Rectal smooth muscle tissue (tissue), 1 donor: ENCODE data around the gene PLPP3.

Experiments used
- H3K27ac ChIP-seq: one replicate; pipeline ENCODE4 v1.7.0; 2013; ENCODE audit warnings: low read depth, low read length, inconsistent platforms
- H3K27me3 ChIP-seq: one replicate; pipeline ENCODE4 v1.7.0; 2013; ENCODE audit warnings: low read length; ENCODE audit not compliant: control insufficient read depth, insufficient read depth
- H3K36me3 ChIP-seq: one replicate; pipeline ENCODE4 v1.7.0; 2013; ENCODE audit warnings: low read length; ENCODE audit not compliant: control insufficient read depth, insufficient read depth
- H3K4me1 ChIP-seq: one replicate; pipeline ENCODE4 v1.7.0; 2013; ENCODE audit warnings: low read length; ENCODE audit not compliant: control insufficient read depth, insufficient read depth
- H3K4me3 ChIP-seq: one replicate; pipeline ENCODE4 v1.7.0; 2013; ENCODE audit warnings: low read length
- H3K9ac ChIP-seq: one replicate; pipeline ENCODE4 v1.7.0; 2013; ENCODE audit warnings: low read length

PLPP3 gene

DNA sequence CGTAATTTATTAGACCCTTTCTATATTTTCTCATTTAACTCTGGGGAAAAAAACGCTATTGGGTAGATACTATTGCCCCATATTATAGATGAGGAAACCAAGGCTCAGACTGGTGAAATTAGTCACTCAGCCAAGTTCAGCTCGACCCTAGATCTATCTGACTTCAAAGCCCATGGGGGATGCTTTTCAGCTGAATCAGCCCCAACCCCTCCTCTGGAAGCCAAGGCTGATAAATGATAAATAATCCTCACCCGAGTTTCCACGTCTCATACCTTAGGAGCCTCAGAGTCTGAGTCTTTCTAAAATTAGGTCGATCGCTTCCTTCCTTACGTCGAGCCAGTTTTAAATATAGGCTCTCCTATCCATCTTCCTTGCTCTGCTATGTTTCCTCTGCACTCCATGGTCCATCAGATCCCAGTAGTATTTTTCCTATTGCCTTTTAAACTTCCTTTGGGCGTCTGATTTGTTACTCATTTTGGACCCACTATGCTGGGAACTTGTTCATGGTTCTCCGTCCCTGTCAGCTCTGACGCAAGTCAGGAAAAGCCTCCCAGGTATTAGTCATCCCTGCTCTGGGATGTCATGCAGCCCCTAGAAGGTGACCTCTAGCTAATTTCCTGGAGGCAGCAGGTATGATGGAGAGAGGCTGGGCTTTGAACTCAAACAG, 122.8 kb downstream of the PLPP3 start:
- Histone ChIP-seq H3K4me1 (peaks cover 17% of the 10 kb centered on the region), H3K36me3 (no peaks in the 10 kb centered on the region), H3K27ac (no peak overlapping the region), H3K27me3 (no peaks in the 10 kb centered on the region), H3K4me3 (no peak overlapping the region), H3K9ac (no peak overlapping the region)

DNA sequence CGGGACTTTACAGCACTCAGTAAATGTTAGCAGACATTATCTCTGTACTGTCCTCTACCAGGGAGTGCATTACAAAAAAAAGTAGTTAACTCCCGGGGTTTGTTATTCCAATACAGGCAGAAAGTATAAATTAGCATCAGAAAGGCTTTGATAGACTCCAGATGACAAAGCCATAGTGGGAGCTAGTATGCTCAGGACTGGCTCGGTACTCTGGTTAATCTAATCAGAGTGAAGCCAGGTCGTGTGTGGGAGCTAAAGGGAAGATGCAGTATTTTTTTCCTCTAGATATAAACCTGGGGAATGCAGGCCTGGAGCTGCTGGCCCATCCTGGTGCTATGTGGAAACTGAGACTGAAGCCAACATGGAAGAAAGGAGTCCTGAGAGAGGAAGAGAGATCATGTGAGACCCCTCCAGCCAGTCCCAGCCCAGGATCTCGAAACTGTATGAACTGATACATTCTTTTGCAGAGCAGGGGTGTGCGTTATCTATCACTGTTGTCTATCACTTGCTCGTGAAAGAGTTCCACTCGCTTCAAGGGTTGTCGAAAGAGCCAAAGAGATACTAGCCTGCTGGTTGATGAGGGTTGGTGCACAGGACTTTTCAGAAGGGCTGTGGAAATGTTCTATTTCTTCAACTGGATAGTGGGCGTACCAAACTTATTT, 125.8 kb downstream of the PLPP3 start:
- Histone ChIP-seq H3K9ac (no peak overlapping the region), H3K4me3 (no peak overlapping the region), H3K27me3 (no peaks in the 10 kb centered on the region), H3K36me3 (no peaks in the 10 kb centered on the region), H3K4me1 (peaks cover 17% of the 10 kb centered on the region), H3K27ac (peak overlapping the region; percentile 62)

DNA sequence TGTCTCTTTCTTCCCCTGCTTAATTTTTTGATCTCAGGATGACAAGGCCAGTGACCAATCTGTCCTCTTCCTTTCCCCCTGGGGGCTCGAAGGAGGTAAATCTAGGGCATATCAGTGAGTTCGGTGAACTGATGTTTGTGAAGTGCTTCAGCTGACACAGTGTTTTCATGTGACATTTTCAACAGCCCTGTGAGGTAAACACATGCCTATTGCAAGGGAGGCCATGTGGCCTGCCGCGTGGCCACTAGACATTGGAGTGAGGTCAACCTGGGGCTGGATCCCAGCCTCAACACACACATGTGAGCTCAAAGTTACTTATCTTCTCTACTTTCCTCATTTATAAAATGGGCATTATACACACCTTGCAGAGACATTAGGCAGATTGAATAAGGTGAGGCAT, 126.3 kb downstream of the PLPP3 start:
- Histone ChIP-seq H3K4me1 (peaks cover 17% of the 10 kb centered on the region), H3K9ac (no peak overlapping the region), H3K27ac (peak overlapping the region; percentile 62), H3K4me3 (no peak overlapping the region), H3K27me3 (no peaks in the 10 kb centered on the region), H3K36me3 (no peaks in the 10 kb centered on the region)

DNA sequence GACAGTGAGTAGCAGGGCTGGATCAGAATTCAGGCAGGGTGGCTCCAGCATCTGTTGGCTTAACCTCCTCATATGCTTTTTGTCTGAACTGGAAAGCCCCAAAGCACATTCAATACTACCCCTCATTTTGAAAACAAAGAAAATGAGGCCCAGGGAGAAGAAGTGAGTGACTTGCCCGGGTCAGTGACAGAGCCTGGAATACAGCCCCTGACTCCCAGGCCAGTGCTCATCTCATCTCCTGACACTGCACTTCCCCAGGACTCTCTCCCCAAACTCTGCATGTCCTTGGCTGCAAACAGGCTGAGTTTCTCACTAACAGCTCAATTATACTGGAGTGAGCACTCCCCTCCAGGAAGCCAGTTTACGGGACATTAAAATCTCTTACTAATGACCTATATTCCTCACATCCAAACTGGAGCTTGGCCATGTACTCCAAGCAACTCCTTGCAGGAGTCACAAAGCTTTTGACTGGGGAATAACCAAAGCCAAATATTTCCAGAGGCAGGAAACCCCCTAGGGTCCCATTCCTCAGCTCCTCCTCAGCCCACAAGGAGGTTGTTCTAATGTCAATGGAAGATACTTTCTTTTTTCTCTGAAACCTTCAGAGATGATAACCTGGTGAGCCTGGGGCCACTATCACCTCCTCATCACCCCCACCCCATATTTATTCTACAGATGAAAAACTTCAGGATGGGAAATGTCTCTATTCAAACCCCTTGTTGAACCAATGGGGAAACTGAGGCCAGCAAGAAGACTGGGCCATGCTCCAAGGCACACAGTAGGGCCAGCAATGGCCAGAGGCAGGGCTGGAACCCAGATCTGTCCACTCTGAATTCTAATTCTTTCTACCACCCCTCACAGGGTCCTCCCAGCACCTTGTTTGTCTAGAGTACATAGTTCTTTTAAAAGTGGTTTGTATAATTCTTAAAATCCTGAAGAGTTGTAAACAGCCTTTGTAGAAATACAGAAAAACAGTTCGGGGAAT, 127.0 kb downstream of the PLPP3 start:
- Histone ChIP-seq H3K4me3 (no peak overlapping the region), H3K27me3 (no peaks in the 10 kb centered on the region), H3K27ac (peak overlapping the region; percentile 38), H3K9ac (no peak overlapping the region), H3K4me1 (peaks cover 17% of the 10 kb centered on the region), H3K36me3 (no peaks in the 10 kb centered on the region)

- Histone ChIP-seq H3K36me3 (no peaks in the 10 kb centered on the region), H3K9ac (no peak overlapping the region), H3K27ac (no peak overlapping the region), H3K4me3 (no peak overlapping the region), H3K4me1 (peaks cover 25% of the 10 kb centered on the region), H3K27me3 (no peaks in the 10 kb centered on the region)
Observed at GRCh38 chr1:56451491-56451890, 127.9 kb downstream of the PLPP3 start.

GRCh38 chr1:56450004-56450666, 129.2 kb downstream of the PLPP3 start:
- H3K4me1 ChIP-seq = peaks cover 25% of the 10 kb centered on the region
- no peaks in the 10 kb centered on the region for H3K36me3 ChIP-seq
- no peak overlapping the region for H3K9ac ChIP-seq
- H3K4me3 ChIP-seq = no peak overlapping the region
- H3K27me3 ChIP-seq = no peaks in the 10 kb centered on the region
- H3K27ac ChIP-seq = no peak overlapping the region

DNA sequence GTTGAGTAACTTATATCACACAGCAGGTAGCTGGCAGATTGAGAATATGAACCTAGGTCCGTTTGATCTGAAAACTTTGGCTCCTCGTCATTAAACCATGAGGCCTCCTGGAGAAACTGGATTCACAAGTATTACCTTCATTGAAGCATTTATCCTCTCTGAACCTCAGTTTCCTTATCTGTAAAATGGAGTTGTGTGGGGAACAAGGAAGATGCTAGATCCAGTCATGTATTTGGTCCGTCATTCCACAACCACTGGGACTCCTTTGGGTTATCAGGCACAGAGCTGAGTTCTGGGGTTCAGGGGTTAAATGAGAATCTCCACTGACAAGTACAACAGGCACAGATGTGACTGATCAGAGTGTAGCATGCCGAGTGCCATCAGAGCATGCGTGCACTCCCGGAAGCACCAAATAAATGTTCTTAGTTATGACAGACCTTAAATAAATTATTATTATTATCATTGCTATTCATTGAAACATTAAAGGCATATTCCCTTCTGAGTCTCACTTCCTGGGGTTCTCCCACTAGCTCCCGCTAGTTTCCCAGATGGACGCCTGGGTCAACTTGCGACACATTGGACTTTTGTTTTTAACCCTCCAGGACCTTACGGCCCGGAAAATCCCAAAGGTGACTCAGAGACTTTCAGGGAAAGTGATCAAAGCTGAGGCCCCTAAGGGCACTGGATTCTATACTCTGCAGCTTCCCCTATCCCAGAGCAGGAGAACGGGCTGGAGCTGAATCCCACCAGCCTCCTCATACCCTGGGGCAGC, 130.6 kb downstream of the PLPP3 start:
- H3K4me3 ChIP-seq = no peak overlapping the region
- no peaks in the 10 kb centered on the region for H3K27me3 ChIP-seq
- H3K4me1 ChIP-seq = peaks cover 24% of the 10 kb centered on the region
- no peaks in the 10 kb centered on the region for H3K36me3 ChIP-seq
- H3K9ac ChIP-seq = no peak overlapping the region
- H3K27ac ChIP-seq = no peak overlapping the region

- Histone ChIP-seq H3K4me1 (peaks cover 19% of the 10 kb centered on the region), H3K27ac (no peak overlapping the region), H3K27me3 (no peaks in the 10 kb centered on the region)
Observed at GRCh38 chr1:56447823-56448222, 131.5 kb downstream of the PLPP3 start.

GRCh38 chr1:56446531-56447098, 132.7 kb downstream of the PLPP3 start:
- Histone ChIP-seq H3K27me3 (no peaks in the 10 kb centered on the region), H3K36me3 (no peaks in the 10 kb centered on the region), H3K9ac (no peak overlapping the region), H3K4me1 (peaks cover 8% of the 10 kb centered on the region), H3K27ac (no peak overlapping the region), H3K4me3 (no peak overlapping the region)

More at GRCh38 chr1:56447823-56448222, 131.5 kb downstream of the PLPP3 start:
- Histone ChIP-seq H3K9ac (no peak overlapping the region), H3K36me3 (no peaks in the 10 kb centered on the region), H3K4me3 (no peak overlapping the region)

DNA sequence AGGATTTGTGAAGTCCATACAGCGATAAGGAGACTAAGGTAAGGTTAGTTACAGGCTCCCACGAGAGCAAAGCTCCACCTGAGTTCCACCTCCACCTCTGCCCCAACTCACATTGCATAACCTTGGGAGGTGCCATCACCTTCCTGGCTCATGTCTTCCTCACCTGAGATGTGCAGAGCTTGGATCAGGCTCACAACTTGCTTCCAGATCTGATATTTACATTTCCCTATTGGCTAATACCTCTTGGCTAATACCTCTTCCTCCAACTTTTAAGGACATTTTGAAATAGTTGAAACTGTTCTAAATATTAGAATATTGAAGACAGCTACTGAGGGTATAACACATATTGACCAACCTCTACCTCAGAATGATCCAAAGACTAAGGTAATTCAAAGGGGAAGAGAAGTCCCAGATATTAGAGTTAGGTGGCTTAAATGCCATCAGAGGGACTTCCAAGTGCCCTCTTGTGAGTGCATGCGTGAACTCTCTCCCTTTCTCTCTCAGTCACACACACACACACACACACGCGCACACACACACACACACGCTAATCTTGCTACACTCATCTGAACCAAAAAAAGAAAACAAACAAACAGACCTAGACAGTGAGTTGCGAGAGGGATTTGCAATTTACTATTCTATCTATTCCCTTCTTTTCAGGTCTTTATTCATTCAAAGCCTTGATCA, 134.3 kb downstream of the PLPP3 start:
- Histone ChIP-seq H3K36me3 (no peaks in the 10 kb centered on the region), H3K27ac (no peak overlapping the region), H3K27me3 (no peaks in the 10 kb centered on the region), H3K4me1 (peaks cover 8% of the 10 kb centered on the region), H3K9ac (no peak overlapping the region), H3K4me3 (no peak overlapping the region)
